ENCODE measurements around the gene KRT79.

The KRT79 gene

DNA sequence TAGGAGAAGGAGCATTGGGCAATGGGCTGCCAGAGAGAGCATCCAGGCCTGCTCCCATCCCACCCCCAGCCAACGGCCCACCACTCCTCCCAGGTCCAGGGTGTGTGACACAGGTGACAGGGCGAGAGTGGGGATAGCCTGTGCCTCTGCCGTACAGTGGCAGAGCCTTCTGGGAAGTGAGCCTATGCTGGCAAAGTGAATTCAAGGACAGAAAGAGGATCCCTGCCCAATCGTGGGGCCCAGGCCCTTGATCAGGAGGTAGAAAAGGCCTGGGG lies 553 bp upstream of the KRT79 start:
- no peak for DNase-seq (ENCODE audit: low spot score)

DNA sequence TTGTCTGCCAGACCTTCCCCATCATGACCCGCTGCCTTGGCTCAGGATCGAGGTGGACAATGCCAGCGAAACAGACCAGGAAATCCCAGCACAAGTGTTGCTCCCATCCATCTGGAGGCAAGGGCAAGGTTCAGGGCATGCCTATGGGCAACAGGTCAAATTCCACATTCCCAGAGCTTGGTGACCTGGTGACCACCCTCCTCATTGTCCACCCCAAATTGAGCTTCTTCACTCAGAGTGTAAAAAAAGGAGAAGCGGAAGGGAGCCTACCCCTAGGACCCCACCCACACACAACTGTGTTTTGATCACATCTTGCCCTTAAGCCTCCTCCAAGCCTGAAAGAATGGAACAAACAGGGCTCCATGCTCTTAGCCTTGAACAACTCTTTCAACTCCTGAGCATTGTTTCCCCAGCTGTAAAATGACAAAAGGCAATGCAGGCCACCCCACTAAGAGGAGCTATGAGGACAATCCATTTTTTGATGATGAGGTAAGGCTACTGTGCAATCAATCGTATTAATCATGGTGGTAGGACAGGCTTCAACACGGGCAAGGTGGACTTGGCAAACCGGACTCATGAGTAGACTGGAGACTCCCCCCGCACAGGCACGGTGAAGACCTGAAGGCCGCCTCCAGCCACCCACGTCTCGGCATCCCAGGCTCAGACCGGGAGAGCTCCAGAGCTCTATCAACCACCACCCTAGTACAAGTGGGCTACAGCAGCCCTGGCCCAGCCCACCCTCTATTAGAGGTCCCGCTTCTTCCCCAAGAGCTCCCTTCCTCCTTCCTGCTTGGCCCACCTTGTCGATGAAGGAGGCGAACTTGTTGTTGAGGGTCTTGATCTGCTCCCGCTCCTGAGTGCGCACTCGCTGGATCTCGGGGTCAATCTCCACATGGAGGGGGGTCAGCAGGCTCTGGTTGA lies 866 bp downstream of the KRT79 start:
- no peak for DNase-seq (ENCODE audit: low spot score)

DNA sequence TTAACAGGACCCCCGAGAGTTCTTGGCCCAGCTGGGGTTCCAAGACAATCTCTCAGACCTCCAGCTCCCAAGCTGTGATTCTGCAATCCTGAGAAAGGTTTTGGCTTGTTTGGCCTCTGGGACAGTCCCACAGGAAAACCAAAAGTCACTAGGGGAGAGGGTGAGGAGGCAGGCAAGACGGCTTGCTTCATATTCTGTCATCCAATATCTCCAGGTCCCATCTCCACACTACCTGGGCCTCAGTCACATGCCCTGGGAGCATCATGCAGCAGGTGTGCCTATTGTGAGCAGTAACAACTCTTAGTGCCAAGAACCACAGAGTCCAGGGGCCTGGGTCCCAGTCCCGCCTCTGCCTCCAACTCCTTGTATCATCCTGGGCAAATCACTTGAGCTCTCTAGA lies 1.7 kb downstream of the KRT79 start:
- DNase-seq (ENCODE audit: low spot score) = no peak

DNA sequence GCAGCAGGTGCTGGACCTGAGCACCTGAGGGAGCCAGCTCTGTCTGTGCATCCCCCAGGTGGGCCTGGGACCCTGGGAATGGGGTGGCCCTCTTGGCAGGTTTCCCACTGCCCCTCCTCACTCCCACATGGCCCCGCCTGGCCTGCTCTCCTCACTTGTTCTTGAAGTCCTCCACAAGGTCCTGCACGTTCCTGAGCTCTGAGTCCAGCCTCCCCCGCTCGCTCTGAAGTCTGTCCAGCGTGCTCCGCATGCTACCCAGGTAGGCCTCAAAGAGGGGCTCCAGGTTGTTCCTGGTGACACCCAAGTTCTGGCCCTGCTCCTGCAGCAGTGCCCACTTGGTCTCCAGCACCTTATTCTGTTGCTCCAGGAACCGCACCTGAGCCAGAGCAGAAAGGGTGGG lies 2.9 kb downstream of the KRT79 start:
- DNase-seq (ENCODE audit: low spot score) = no peak

DNA sequence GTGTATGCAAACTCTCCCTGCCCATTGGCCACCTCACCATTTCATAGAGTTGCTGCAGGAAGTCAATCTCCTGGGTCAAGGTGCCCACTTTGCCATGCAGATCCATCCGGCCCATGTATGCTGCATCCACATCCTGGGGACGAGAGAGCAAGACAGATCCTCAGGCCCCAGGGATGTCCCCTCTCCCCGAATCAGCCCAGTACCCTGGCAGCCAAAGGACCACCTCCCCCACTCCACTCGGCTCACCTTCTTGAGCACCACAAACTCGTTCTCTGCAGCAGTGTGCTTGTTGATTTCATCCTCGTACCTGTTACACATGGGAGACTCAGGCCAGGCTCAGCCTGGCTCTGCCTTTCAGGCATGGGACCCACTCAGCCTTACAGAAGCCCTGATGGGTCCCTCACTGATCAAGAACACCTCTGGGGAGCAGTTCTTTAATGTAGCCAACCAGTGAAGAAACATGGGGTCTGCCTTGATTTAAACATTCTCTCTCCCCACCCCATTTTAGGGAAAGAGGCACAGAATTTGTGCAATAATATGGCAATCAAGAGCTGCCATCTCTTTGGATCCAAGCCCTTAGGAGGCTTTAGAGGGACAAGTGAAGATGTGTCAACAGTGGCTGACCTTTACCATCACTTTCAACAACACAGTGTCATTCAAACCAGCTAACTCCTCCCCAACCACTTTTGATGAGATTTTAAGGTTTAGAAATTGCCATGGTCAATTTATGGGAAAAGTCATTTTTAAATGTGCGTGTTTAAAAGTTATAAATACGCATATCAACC lies 3.9 kb downstream of the KRT79 start:
- DNase-seq (ENCODE audit: low spot score) = no peak

DNA sequence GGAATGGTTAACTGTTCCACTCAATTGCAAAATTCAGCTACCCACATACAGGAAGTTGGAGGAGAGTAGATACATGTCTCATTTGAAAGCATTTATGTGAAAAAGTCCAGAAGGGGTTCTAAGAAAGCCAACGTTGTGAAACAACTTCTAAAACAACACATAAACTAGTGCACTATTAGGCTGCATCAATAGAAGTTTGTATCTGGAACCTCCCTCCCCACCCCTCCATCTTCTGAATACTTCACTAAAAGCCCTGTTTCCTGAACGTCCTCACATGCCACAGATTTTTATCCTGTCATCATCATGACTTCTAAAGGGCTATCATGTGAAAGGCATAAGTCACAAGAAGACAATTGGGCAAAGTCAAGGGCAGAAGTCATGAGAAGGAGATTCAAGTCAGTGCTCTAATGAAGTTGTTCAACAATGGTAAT lies 5.5 kb downstream of the KRT79 start:
- DNase-seq (ENCODE audit: low spot score) = no peak

DNA sequence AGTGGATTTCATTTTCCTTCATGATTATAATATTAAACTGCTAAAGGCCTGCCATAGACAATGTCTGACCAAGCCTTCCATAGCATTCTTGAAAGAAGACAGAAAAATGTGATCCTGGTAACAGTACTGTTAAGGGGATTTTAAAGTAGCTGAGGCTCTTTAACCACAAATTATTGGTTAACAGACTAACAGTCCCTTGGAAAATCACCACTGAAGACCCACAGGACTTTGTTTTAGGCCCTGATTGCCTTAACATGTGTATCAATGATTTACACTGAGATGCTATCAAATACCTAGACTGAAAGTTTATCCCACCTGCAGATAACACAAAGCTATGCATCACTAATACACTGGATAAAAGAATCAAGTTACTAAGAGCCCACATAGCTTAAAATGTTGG lies 6.0 kb downstream of the KRT79 start:
- no peak for DNase-seq (ENCODE audit: low spot score)

DNA sequence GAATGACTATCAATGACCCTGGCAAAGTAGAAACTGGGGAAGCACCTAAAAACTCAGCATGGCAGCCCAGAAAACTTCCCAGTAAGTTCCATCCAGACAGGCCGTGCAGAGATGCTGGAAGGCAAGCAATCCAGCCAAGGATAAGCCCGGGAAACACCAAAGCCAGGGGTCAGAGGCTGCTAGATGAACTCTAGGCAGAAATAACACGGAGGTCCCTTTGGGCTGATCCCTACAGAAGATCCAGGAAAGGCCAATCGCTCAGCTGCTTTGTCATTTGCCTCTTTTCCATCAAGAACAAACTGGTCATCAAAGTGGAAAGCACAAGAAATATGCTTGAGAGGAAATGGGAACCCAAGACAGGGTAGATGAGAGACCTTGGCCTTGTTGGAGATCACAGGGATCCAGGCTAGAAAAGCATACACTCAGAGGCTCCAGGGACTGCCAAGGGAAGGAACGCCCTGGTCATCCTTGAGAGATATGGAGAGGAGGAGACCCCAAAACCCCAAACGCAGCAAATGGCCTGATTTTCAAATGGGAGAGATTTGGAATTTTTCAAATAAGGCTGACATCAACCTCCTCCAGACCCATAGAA lies 6.5 kb downstream of the KRT79 start:
- DNase-seq (ENCODE audit: low spot score) = no peak

DNA sequence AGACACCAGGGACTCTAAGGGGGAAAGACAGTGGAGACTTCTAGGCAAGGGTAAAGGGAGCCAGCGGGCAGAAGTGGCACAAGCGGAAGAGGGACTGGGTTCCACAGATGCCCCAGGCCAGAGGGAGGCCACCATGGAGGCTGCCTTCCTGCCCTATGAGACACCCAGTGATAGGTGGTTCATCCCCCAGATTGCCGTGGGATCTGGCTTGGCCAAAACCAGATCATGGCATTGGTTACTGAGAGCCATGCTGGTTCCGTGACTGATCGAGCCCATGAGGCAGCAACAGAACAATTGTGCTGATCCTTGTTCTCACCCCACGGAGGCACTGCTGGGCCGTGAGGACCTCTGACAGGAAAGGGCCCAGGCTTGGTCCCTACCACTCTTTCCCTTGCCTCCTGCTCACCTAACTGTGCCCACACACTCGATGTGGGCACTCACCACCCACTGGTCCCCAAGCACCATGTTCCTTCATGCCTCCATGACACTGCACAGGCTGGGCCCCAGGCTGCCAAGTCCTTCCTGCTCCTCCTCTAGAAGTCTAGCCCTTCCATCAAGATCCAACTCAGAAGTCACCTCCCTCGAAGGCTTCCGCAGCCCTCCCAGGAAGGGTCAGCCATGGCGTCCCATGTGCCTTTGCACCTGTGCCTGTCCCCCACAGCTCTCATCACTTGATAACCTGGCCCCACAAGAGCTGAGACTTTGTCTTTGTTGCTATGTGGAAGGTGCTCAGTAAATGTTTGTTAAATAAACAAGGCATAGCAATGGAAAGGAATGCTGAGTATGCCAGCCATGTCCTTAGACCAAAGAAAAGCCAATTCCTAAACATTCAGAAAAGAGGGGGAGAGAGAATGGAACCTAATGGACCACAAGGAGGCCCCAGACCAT lies 7.3 kb downstream of the KRT79 start:
- no peak for DNase-seq (ENCODE audit: low spot score)

DNA sequence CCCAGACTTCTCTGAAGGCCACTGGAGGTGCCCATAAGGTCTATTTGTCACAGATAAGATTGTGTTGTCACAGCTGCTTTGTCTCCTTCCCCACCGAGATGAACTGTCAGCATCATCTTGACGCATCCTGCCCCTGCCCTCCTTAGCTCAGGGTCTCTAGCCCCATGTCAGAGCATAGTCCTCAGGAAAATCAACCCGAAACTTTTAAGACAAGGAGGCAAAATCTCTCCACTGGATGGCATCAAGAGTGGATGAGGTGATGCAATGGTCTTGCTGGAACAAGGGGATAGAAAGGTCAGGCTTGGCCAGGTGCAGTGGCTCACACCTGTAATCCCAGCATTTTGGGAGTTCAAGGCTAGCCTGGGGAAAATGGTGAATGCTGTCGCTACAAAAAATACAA lies 8.2 kb downstream of the KRT79 start:
- no peak for DNase-seq (ENCODE audit: low spot score)

DNA sequence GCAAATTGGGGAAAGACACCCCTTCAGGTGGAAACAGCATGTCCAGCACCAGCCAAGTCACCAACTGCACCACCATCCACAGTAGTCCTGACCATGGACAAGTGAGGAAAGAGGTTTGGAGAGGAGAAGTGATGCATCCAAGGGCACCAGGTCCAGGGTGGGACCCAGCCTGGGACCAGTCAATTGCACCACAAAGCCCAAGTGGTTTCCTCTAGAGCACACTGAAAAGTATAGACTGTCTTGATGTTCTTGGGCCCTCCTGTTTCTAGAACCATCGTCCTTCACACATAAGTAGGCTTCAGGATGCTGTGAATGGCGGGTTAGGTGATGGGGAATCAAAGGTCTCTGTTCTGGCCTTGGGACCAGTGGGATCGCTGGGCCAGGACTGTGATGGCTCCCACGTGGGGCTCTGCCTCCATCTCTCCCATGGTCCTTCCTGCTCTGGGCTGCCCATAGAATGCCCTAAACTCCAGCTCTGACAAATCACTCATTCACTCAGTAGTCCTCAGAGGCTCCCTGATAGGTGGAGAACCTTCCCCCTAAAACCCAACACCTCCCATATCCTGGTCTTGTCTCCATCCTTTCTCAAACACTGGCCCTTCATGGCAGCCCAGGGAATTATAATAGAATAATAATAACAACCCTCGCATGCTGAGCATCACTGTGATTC lies 9.2 kb downstream of the KRT79 start:
- no peak for DNase-seq (ENCODE audit: low spot score)

DNA sequence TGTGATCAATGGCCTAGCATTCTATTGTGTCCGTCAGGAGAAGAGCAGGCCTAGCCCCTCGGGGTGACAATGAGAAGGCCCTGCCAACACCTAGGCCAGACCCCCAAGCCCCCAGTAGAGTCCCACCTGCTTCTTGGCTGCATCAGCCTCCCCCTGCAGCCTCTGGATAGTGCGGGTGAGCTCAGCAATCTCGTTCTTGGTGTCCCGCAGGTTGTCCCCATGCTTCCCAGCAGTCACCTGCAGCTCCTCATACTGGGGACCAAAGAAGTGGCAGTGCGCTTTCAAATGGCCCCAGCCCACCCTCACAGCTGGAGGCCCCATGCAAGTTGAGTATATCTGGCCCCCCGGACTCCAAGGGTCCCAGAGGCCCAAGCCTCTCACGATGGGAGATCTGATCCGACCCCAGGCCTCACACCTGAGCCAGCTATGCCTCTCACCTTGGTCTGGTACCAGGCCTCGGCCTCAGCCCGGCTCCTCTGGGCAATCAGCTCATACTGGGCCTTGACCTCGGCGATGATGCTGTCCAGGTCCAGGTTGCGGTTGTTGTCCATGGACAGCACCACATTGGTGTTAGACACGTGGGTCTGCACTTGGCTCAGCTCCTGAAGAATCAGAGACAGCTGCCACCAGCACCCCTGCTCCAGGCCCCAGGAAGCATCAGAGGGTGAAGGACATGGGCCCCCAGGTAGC lies 10.2 kb downstream of the KRT79 start:
- no peak for DNase-seq (ENCODE audit: low spot score)

DNA sequence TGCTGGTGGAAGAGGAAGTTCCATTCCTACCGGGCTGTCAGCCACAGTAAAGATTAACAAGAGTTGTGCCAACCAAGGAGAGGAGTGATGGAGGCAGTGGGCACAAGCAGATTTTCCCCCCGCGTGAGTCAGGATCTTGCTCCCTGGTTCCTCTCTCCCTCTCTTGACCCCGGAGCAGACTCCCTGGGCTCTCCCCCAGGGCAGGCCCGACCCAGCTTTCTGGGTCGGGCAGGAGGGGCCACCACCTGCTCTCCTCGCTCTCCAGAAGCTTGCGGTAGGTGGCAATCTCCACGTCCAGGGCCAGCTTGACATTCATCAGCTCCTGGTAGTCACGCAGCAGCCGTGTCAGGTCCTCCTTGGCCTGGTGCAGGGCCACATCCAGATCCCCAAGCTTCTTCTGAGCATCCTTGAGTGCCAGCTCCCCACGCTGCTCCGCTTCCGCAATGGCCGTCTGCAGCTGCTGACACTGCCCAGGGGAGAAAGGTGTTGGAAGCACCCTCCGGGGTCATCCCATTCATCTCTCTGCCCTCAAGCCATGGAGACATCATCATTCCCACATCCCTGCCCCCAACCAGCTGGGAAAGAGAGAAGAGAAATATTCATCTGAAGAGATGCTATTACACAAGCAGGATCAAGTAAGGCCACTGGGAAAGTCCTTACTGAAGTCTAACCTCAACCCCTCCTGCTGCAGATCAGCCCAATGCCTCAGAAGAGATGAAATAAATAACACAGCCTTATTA lies 11.2 kb downstream of the KRT79 start:
- DNase-seq (ENCODE audit: low spot score) = no peak

DNA sequence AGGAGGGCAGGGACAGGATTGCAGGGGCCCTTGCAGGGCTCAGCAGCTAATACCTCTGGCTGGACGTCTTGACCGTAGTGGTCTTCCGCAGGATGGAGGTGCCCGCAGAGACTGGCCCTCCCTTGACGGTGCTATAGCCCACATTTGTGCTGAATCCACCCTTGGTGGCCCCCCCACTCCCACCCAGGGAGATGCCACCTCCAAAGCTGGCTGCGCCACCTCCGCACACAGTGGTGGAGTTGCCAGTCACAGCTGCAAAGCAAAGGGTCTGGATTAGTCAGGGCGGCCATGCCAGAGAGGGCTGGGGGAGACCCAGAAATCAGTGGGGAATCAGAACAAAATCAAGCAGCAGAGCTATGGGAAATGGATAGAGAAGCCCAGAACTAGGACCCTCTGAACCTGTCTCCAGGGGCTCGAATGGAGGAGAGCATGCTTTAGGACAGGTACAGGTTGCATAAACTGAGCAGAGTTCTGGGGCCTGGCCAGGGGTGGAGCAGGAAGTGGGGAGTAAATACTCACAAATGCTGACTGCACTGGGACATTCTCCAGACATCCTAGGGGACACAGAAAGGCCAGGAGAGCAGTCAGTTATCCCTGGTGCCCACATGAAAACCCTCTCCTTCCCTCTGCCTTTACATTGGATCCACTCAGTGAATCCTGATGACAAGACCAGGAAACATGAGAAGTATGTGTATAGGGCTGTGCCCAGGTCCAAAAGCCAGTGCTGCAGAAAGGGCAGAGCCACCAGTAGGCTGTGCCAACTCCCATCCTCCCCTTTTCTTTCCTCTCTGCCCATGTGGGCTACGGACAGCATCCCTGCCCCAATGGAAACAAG lies 12.1 kb downstream of the KRT79 start:
- no peak for DNase-seq (ENCODE audit: low spot score)

DNA sequence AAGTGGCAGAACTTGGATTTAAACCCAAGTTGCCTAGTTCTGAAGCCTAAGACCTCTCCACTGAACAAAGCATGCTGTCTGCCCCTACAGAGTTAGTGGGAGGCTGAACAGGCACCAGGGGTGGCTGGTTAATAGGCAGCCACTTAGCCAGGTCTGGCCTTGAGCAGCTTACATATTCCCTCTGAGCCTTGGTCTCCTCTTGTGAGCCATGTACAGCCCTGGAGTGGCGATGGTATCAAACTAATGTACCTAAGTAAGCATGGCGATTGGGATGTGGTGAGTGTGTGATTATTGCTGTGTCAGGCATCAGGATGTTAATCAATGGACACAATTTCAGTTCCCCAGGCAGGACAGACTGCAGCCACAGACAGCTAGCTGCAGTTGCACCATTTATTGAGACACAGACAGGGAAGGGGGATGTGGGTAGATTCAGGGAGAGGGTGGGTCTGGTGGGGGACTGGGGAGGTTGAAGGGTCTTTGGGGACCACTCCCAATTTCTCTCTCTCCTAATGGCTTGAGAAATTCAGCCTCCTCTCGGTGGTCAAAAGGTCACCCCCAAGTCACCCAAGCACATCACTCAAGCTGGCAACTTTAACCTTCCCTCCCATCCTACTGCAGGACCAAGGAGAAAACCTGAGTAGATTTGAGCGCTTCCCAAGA lies 12.9 kb downstream of the KRT79 start:
- no peak for DNase-seq (ENCODE audit: low spot score)

DNA sequence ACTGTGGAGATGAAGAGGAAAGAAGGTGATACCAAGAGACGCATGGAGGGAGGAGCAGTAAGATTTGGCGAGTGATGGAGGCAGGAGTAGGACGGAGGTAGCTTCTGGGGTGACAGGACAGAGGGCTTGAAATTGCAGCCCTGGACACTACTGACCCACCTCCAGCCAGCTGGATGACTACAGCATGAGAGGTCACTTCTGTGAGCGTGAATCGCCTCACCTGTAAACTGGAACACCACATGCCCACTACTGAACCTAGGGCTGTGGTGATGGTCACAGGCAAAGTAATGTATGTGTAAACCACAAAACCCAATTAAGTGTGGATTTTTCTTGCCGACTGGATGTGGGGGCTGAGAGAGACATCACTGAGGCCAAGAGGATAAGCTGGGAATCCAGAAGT lies 13.6 kb downstream of the KRT79 start:
- no peak for DNase-seq (ENCODE audit: low spot score)

DNA sequence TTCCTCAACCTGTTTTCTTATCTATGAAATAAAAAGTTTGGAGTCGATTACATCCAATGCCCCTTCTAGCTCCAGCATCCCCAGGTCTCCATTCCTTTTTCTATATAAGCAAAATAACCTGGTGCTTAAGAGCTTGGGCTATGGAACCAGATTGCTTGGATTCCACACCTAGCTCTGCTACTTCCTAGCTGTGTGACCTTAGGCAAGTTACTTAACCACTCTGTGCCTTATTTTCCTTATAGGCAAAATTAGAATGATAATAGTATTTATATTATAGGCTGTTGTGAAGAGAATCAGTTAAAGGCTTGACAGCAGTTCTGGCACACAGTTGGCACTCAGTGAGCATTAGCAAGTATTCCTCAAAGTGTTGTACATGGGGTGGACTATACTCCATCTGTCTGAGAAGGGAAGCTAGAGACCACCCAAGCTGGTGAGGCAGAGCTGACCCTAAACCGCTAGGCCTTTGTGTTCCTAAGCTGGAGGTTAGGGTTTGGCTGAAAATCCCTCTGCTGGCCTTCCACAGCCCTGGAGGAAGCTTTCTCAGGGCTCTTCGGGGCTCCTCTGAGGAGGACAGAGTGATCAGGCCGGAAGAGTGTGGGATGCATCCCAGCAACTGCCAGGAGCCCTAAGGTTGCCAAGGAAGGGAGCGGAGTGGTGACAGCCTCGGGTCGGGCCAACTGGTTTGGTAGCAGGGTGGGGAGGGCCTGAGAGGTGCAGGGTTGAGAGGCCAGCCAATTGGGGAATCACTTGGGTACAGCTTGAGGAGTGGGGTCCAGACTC lies 14.2 kb downstream of the KRT79 start:
- no peak for DNase-seq (ENCODE audit: low spot score)

DNA sequence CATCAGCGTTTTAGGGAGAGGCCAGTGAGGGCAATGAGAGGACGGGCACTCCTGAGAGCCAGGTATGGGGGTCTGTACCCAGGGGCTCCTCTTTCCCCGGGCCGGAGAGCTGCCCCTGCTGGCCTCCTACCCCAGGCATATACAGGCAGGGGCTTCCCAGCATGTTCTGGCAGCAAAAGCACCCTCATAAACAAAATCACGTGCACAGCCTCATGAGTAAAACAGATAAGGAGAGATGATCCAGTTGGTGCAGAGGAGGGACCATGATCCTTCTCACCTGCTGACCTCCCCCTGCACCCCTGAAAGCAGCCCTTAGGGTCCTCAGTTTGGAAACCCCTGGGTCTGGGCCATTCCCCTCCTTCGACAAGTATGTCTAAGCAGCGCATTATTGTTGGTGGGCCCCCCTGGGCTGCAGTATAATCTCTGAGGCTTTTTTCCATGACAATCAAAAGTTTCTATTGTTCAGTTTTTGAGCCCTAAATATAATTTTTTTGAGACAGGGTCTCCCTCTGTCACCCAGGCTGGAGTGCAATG lies 15.2 kb downstream of the KRT79 start:
- DNase-seq (ENCODE audit: low spot score) = no peak

Measured in CD4-positive, alpha-beta T cell treated with Interleukin-2 at 100 ng/mL for 4 hours (primary cell).